Nasal cavity respiratory epithelium epithelial cell of viscerocranial mucosa (primary cell): ENCODE data around the gene KLRK1. TPM values are rescaled to one million over a fixed set of nuclear protein-coding genes. Genes with fewer than 3 reads are reported as not detected.

Source experiments
- total RNA-seq: library from RNA; depleted of rRNA; stranded (reverse); fragments of >200 nt; gene quantifications from 2 replicates; pipeline ENCODE4 v1.2.3, GENCODE V29; 2014

Gene KLRK1
- 0.07 TPM in 1 of 2 replicates, not detected in the other for total RNA-seq

DNA sequence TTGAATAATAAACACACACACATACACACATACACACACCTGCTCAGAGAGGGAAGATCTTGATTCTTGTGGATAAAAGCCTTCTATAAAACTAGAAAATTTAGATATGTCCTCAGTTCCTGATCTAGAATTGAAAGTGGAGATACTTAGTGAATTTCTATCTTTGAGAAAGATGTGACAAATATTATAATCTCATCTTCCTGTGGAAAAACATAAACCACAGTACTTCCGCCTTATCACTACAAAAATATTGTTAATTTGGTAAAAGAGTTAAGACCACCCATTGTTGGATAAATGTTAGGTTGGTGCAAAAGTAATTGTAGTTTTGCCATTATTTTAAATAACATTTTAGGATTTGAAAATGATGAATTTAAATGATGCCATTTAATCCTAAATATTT lies at the start of gene KLRK1:
TSS of gene KLRK1 (minus strand) at position 138 of the 400 bp plus-strand sequence. CDS start 1,231 bp downstream, outside the sequence.

DNA sequence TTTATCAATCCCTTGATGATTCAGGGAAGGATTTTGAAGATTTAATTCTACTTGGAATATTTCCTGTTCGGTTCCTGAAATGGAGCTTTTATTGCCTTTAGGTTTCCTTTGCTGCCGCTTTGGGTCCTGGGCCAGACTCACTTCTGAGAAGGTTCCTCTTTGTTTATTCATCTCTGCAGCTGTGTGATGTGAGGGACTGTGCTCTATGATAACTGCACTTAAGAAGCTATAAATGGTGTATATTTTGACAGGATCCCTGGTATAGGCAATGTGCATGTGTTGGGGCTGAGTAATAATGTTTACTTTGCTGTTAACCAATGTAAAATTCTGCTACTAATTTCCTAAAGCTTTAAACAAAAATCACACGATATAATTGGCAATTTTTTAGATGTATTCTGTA lies 46.0 kb upstream of the KLRK1 start, which contains the start of gene KLRC2:
TSS of gene KLRC2 (minus strand) at position 195 of the 400 bp plus-strand sequence. CDS start at position 171, 24 bp downstream.

DNA sequence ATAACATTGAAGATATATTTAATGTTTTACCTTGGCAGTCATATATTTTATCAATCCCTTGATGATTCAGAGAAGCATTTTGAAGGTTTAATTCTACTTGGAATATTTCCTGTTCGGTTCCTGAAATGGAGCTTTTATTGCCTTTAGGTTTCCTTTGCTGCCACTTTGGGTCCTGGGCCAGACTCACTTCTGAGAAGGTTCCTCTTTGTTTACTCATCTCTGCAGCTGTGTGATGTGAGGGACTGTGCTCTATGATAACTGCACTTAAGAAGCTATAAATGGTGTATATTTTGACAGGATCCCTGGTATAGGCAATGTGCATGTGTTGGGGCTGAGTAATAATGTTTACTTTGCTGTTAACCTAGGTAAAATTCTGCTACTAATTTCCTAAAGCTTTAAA lies 30.5 kb upstream of the KLRK1 start, which contains the start of gene KLRC3:
TSS of gene KLRC3 (minus strand) at position 262 of the 400 bp plus-strand sequence. CDS start at position 217, 45 bp downstream.

GRCh38 chr12:10409392-10409791 lies 19.6 kb upstream of the KLRK1 start, which contains the start of gene KLRC4:
TSS of gene KLRC4 (minus strand) at chr12:10409757. CDS start at chr12:10409575, 182 bp downstream.

Other genes starting within 250 kb of the KLRK1 start
- under 0.01 TPM in 2 replicates for gene OLR1, start 217.9 kb downstream of the KLRK1 start, total RNA-seq
- gene TMEM52B, start 211.0 kb downstream of the KLRK1 start, total RNA-seq = not detected in 2 replicates
- 31.8 and 37.7 TPM in 2 replicates for gene GABARAPL1, start 177.2 kb downstream of the KLRK1 start, total RNA-seq
- gene KLRD1, start 82.2 kb downstream of the KLRK1 start, total RNA-seq = under 0.01 and 0.50 TPM in 2 replicates
- gene KLRC4, start 19.7 kb upstream of the KLRK1 start, total RNA-seq = not detected in 2 replicates
- not detected in 2 replicates for gene KLRC3, start 30.6 kb upstream of the KLRK1 start, total RNA-seq
- 0.14 TPM in 1 of 2 replicates, not detected in the other for gene KLRC2, start 46.0 kb upstream of the KLRK1 start, total RNA-seq
- gene KLRC1, start 63.3 kb upstream of the KLRK1 start, total RNA-seq = not detected in 2 replicates
- 0.68 and 7.4 TPM in 2 replicates for gene EIF2S3B, start 115.8 kb upstream of the KLRK1 start, total RNA-seq
- gene MAGOHB, start 223.6 kb upstream of the KLRK1 start, total RNA-seq = 14.6 and 17.1 TPM in 2 replicates